ENCODE data around the gene EBF3.

EBF3 gene

GRCh38 chr10:129959544-129960480 is 4.3 kb downstream of the EBF3 start:
- DNase-seq (ENCODE audit: low spot score) = no peak

DNA sequence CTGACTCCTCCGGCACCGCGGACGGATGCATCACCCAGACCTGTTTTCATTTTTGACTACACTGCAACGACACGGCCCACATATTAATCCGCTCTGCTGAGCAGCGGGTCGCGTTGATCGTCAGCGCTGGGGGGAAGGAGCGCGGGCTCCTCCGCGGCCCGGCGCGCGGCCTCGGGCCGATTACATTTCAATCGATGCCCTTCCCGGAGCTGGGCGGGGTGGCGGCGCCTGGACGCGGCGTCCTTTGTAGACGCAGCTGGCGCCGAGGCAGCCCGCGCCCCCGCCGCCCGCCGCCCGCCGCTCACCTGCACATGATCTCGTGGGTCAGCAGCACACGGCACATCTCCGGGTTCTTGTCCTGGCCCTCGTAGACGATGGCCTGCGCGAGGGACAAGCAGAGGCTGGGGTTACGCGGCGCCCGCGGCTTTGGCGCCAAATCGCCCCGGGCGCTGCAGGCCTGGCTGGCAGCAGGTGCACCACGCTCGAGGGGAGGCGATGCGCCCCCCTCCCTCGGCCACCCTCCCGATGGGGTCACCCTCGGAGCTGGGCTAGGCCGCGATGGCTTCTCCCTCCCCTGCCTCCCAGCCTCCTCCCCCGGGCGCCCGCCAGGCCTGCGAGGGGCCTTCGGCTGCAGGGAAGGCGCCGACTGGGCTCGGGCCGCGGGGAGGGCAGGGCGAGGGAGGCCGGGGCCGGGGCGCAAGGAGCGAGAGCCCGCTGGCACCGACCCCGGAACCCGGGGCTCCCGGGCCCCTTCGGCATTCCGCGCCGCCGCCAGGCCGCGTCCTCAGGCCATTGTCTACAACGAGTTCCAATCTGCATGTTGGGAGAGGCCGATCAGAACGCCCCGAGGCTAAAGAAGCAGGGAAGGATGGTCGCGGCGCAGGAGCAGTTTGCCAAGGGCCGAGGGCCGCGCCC is 5.2 kb downstream of the EBF3 start:
- DNase-seq (ENCODE audit: low spot score) = no peak

DNA sequence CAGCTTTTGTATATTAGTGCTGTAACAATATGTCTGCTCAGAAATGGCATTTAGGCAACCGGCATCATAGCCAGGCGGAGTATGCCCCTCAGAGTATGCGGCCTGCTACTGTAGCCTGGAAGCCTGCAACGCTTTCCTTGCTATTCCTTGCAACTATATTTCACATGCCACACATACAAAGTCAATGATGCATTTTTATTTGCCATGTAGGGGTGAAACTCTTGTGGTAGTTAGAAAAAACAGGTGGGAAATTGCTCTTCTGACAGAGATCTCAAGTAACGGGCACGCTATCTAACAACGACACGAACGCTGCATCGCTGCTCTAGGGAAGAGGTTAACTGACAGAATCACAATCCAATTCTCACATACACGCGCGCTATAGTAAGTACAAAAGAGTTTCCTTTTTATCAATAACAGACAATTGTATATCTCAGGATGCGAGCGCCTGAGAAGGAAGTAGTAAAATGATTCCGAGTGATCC is 5.9 kb downstream of the EBF3 start:
- DNase-seq (ENCODE audit: low spot score) = no peak

- DNase-seq (ENCODE audit: low spot score) = no peak
Measured at GRCh38 chr10:129956876-129957673, 7.0 kb downstream of the EBF3 start.

- no peak for DNase-seq (ENCODE audit: low spot score)
Measured at GRCh38 chr10:129956286-129956670, 7.8 kb downstream of the EBF3 start.

DNA sequence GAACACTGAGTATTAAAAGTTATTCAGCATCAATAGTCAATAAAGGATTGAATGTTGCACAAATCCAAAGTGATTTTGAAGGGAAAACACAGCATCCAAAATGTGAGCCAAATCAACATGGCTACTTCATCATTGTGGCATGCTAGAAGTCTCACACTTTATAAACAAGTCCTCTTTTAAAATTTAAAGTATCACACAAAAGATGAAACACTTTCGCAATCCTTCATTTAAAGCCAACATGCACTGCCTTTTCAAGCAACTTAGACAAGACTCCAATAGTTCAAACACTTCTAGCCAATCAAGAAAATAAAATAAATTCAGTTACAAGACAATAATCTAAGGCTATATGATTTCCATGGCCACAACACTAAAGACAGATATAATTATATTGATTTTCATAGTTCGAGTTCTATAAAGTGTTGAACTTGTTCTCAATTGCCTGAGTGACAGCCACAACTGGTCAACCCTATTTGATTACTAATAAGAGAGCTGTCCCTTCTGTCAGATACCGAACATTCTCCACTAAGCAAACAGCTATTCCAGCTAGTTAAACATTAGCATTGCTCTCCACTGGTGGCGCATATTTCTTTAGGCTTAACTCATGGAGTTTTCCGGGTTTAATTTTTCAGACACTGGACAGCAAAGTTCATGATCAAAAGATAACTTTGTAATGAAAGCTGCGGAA is 8.3 kb downstream of the EBF3 start:
- no peak for DNase-seq (ENCODE audit: low spot score)

DNA sequence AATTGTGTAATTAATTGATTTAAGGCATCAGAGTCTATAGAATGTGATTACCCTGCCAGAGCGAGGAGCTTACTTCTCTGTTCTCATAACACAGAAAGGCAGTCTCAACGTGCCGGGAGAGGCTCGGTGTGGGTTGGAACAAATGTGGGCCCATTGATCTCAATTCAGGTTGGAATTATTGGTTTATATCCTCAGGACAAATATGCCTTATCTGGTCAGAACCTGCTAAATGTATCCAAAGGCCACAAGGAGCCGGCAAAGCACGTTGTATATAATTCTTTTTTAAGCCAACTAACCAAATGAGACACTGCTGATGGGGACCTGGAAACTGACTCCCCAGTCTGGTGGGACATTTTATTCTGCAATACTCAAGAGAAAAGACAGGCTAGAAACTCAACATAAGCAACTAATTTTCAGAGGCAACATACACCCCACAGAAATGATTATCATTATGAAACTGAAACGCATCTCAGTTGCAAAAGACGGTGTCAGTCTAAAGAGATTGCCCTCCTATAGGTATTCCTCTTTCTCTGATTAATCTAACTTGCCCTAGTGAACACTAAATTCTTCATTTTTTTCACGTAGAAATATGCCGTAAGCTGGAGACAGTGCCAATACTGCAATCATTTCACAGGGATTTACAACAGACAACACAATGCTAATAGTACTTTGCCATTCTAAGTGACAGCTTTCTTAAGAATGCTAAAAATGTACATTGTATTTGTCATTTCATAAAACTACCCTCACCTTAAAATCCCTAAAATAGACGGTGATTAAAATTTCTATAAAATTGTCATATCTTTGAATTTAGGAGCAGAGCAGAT is 9.4 kb downstream of the EBF3 start:
- no peak for DNase-seq (ENCODE audit: low spot score)

DNA sequence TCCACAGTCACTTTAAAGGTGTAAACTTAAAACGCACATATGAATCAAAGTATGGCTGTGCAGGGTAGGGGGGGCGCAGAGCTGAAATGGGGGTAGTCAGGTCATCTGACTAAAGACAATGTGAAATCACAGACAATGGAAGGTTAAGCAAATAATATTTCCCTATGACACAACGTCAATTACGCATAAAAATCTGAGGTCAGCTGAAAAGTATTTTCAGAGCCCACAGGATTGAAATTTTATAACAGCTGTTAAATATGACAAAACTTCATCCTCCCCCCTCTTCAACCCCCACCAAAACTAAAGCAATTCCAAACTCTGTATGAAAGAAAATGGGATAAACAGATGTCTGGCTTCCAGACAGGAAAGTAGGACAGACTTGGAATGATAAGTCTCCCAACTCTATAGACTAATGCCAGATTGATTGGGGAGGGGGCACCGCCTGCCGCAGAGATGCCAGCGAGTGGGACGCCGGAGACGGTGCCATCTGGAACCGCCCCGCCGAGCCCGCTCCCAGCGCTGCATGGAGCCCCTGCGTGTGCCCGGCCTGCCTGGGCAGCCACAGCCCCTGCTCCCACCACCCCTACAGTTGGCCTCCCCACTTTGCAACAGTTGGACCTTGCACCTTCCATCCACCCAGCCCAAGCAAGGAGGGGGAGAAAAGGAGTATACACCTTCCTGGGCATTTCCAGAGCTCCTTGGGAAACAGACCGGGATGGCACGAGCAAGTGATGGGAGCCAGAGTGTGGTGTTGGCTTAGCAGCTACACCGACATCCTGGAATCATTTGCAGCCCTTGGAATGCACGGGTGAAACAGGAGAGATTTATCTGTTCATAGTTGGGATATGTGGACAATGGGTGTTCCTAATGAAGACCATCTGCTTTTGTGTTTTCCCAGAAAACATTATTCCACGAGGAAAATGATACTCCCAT is 10.7 kb downstream of the EBF3 start:
- DNase-seq (ENCODE audit: low spot score) = no peak

- DNase-seq (ENCODE audit: low spot score) = no peak
Measured at GRCh38 chr10:129952378-129953118, 11.5 kb downstream of the EBF3 start.

GRCh38 chr10:129951970-129952265 is 12.2 kb downstream of the EBF3 start:
- DNase-seq (ENCODE audit: low spot score) = no peak

- DNase-seq (ENCODE audit: low spot score) = no peak
Measured at GRCh38 chr10:129951101-129951969, 12.7 kb downstream of the EBF3 start.

DNA sequence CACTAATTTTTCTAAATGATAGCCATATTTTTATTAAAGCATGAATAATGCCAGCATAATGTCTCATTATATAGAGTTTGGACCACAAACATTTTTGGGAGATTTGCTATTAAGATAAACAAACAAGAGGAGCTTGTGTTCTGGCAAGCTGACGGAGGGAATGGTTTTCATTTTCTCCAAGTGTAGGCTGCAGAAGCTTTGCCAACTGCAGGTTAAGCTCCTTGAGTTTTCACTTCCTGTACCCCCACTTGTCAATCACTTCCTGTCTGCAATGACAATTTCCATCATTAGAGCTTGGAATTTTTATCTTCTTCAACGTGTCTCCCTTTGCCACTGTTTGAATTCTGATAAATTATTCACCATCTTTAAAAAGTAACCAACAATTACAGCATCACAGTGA is 13.4 kb downstream of the EBF3 start:
- DNase-seq (ENCODE audit: low spot score) = no peak

- DNase-seq (ENCODE audit: low spot score) = no peak
Measured at GRCh38 chr10:129949891-129950291, 14.2 kb downstream of the EBF3 start.

GRCh38 chr10:129949411-129949810 is 14.7 kb downstream of the EBF3 start:
- no peak for DNase-seq (ENCODE audit: low spot score)

DNA sequence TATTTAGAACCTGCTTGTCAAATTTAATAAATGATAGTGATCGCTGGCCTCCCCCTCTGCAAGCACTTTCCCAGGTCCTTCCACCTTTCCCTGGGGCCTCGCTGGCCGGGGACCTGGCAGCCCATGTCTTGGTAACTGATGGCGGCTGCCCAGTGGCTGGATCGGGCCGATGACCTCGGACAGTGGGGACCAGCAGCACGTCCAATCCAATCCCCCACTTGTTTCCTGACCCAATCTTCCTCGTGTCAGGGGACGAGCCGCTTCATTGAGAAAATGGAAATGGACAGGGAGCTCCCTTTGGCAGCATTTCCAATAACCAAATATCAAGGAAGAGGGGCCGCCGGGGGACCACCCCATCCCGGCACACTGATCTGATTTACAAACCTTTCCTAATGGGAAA is 17.2 kb downstream of the EBF3 start:
- no peak for DNase-seq (ENCODE audit: low spot score)

DNA sequence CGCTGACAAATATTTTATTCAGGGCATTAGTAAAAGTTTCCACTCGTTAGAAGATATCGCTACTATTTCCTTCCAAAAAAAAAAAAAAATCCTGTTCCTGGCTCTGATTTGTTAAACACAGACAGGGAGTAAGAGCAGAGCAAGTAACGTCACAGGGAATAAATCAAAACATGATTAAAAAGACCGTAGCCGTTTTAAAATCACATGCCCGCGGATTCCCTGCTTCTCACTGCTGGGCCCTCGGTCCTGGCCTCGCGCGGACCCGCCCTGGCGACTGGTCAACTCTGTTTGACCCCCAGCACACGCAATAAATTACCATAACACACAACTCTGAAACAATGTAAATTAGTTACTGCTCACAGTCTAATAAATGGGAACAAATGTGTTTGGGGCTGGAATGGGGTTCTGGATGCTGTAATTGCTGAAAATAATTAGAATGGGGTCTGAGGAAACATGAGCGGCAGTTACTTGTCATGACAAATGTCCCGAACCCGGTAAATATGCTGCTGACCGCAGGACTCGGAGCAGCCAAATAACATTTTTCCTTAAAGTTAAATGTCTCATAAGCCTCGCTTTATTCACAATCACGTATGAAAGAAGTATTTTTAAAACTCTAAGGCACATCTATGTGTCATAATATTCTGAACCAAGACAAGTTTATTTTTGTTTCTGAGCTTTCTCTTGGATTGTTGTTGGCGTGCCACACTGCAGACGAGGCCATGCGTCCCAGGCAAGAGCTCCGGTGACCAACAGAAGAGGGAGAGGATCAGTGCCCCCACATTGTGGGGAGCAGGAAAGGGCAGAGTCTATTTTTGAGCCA is 17.9 kb downstream of the EBF3 start:
- DNase-seq (ENCODE audit: low spot score) = no peak

DNA sequence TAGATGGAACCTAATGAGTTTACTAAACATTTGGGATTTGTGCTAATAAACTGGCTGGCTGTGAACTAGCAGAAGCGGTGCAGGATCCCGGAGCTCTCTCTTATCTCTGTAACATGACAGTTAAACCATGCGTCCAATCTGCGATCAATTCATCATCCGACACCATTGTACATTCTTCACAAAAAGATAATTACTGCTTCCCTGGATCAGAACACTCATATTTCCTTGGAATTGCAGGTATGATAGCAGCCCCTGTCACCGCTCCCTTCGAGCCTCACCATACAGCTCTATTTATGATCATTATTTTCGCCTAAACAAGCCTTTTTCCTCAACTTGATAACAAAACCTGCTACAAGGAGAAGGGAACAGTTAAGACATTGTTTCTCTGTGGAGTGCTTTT is 18.5 kb downstream of the EBF3 start:
- DNase-seq (ENCODE audit: low spot score) = no peak
